Progenitor cell of endocrine pancreas (in vitro differentiated cells): Measurements from ENCODE around the gene EFCAB5. TPM values are rescaled to one million over a fixed set of nuclear protein-coding genes. Genes with fewer than 3 reads are reported as not detected.

Source experiments
- DNase-seq: peaks from one replicate; pipeline ENCODE4 v3.0.0; 2021; ENCODE audit warnings: low spot score; ENCODE audit not compliant: unreplicated experiment
- H3K27ac Mint-ChIP-seq: 2 replicates; pipeline ENCODE4 v1.8.0; 2021; ENCODE audit warnings: mild to moderate bottlenecking, moderate library complexity, mixed read lengths
- H3K27me3 Mint-ChIP-seq: 2 replicates; pipeline ENCODE4 v1.8.0; 2021; ENCODE audit warnings: mixed read lengths
- H3K36me3 Mint-ChIP-seq: 2 replicates; pipeline ENCODE4 v1.8.0; 2022; ENCODE audit warnings: mixed read lengths; ENCODE audit not compliant: insufficient read depth
- H3K4me1 Mint-ChIP-seq: 2 replicates; pipeline ENCODE4 v1.8.0; 2021; ENCODE audit warnings: low read depth, mixed read lengths
- H3K4me3 Mint-ChIP-seq: 2 replicates; pipeline ENCODE4 v1.8.0; 2021; ENCODE audit warnings: low read depth, mild to moderate bottlenecking, moderate library complexity, mixed read lengths
- H3K9me3 Mint-ChIP-seq: 2 replicates; pipeline ENCODE4 v1.8.0; 2021; ENCODE audit warnings: low read depth, mixed read lengths
- total RNA-seq: library from RNA; stranded (reverse); gene quantifications from 2 replicates; pipeline ENCODE4 v1.2.1, GENCODE V29; 2021
- TF ChIP-seq, protein P1 (sequence below): fragments of 200-600 bp; sonication (generic); IDR thresholded peaks from one replicate; pipeline ENCODE4 v1.5.0; 2021; ENCODE audit warnings: antibody characterized with exemption, mild to moderate bottlenecking; ENCODE audit not compliant: unreplicated experiment

EFCAB5 gene
- total RNA-seq, 1 donor from 2014 or later, result not detected

DNA sequence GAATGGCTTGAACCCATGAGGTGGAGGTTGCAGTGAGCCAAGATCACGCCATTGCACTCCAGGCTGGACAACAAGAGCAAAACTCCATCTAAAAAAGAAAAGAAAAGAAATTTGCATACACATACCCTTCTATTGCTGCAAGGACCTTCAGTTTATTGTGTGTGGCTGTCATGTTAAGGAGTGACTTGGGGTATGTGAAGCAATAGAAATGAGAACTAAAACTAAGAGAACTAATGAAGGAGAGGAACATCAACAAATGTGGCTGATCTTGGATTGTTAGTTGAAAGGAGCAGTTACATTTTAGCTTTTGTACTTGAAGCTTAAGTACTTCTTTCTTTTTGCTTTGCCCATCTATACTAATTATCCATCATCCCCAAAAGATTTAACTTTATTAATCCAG lies 162.5 kb downstream of the EFCAB5 start:
- H3K27me3 Mint-ChIP-seq, result no peaks in the 10 kb centered on the region
- H3K4me1 Mint-ChIP-seq, result peaks cover 4% of the 10 kb centered on the region
- no peaks in the 10 kb centered on the region for H3K9me3 Mint-ChIP-seq
- no peak overlapping the region for H3K4me3 Mint-ChIP-seq
- TF ChIP-seq, protein P1, sequence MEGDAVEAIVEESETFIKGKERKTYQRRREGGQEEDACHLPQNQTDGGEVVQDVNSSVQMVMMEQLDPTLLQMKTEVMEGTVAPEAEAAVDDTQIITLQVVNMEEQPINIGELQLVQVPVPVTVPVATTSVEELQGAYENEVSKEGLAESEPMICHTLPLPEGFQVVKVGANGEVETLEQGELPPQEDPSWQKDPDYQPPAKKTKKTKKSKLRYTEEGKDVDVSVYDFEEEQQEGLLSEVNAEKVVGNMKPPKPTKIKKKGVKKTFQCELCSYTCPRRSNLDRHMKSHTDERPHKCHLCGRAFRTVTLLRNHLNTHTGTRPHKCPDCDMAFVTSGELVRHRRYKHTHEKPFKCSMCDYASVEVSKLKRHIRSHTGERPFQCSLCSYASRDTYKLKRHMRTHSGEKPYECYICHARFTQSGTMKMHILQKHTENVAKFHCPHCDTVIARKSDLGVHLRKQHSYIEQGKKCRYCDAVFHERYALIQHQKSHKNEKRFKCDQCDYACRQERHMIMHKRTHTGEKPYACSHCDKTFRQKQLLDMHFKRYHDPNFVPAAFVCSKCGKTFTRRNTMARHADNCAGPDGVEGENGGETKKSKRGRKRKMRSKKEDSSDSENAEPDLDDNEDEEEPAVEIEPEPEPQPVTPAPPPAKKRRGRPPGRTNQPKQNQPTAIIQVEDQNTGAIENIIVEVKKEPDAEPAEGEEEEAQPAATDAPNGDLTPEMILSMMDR, result no peak
- DNase-seq, result no peak
- no peaks in the 10 kb centered on the region for H3K36me3 Mint-ChIP-seq
- no peak overlapping the region for H3K27ac Mint-ChIP-seq

DNA sequence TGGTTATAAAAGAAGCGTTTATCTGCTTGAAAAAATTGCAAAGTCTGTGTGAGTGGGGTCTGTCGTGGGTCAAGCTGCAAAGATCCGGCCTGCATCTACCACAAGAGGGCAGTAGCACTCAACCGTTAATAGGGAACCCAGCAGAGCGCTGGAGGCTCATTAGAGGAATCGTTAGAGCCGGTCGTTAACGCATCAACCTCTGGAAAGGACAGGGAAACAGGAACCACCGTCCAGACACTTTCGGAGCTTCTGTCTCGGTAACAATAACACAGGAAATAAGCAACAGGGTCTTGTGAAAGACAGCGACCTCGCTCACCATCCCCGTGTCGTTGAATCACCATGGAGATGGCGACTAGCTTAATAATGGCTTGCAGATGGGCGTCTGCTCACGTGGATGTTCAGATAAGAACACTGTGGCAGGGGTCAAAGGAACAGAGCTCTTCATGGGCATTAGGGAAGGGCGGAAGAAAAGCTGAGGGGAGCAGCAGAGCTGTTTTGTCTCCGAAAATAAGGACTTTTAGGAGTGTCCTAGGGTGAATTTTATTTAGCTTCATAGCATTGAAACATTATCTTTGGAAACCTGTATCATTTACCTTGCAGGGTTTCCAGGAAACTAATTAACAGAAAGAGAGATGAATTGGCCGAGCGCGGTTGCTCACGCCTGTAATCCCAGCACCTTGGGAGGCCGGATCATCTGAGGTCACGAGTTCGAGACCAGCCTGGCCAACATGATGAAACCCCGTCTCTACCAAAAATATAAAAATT lies 163.3 kb downstream of the EFCAB5 start:
- Mint-ChIP-seq H3K27me3 (no peaks in the 10 kb centered on the region), H3K4me1 (peaks cover 4% of the 10 kb centered on the region)

DNA sequence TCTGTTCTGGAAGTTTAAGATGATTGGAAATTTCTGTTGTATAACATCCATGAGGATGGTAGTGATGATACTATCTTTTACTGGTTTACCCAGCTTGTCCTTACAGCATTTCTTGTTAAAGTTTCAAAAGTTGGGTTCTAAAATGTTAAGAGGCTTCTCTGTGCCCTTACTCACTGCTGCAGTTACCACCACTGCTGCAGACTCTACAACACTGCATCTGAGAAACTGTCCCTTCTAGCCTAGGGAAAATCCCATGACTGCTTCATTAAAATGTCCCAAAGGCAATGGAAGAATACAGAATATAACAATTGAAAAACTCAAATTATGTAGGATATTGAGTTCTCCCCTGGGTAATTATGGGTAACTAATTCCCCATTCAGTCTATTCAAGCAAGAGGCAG lies 171.4 kb downstream of the EFCAB5 start:
- no peaks in the 10 kb centered on the region for H3K27me3 Mint-ChIP-seq
- no peak for DNase-seq
- H3K36me3 Mint-ChIP-seq, result no peaks in the 10 kb centered on the region
- H3K9me3 Mint-ChIP-seq, result no peaks in the 10 kb centered on the region
- H3K27ac Mint-ChIP-seq, result no peak overlapping the region
- H3K4me3 Mint-ChIP-seq, result no peak overlapping the region
- peaks cover 6% of the 10 kb centered on the region for H3K4me1 Mint-ChIP-seq
- TF ChIP-seq, protein P1, result no peak

More for the DNA sequence above, 163.3 kb downstream of the EFCAB5 start:
- Mint-ChIP-seq H3K36me3 (no peaks in the 10 kb centered on the region), H3K4me3 (peak overlapping the region; percentile 80), H3K9me3 (no peaks in the 10 kb centered on the region), H3K27ac (peak overlapping the region; percentile 91)
- peak; percentile 62 for DNase-seq
- TF ChIP-seq, protein P1, result peak; percentile 96

DNA sequence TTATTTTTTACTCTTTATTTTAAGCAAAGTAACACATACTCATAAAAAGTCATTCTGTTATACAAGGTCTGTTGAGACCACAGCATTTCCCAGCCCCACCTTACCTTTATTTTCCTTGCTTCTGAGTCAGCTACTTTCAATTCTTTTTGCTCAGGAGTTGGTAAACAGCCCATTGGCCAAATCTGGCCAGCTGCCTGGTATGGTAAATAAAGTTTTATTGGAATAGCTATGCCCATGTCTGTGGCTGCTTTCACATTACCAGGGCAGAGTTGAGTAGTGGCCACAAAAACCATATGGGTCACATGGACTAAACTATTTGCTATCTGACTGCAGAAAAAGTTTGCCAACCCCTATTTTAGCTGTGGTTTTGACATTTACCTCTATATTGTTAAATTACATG lies 171.8 kb downstream of the EFCAB5 start:
- Mint-ChIP-seq H3K27me3 (no peaks in the 10 kb centered on the region), H3K36me3 (no peaks in the 10 kb centered on the region), H3K4me3 (no peak overlapping the region), H3K4me1 (peaks cover 10% of the 10 kb centered on the region), H3K27ac (no peak overlapping the region), H3K9me3 (no peaks in the 10 kb centered on the region)
- TF ChIP-seq, protein P1, result no peak
- no peak for DNase-seq

DNA sequence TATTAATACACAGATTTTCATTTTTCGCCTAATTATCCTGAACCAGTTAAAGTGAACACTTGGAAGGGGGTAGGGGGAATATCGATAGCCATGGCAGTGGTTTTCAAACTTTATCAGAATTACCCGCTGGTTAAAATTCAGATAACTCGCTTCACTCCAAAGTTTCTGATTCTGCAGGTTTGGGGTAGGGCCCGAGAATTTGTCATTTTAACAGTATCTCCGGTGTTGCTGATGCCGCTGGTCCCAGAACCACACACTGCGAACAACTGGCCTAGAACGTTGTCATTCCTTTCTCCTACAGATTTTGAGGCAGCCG lies 174.9 kb downstream of the EFCAB5 start:
- peaks cover 15% of the 10 kb centered on the region for H3K4me1 Mint-ChIP-seq
- H3K9me3 Mint-ChIP-seq, result no peaks in the 10 kb centered on the region
- H3K4me3 Mint-ChIP-seq, result peak overlapping the region; percentile 97
- H3K27me3 Mint-ChIP-seq, result no peaks in the 10 kb centered on the region
- H3K27ac Mint-ChIP-seq, result peak overlapping the region; percentile 100
- no peak for DNase-seq
- peaks cover 7% of the 10 kb centered on the region for H3K36me3 Mint-ChIP-seq
- TF ChIP-seq, protein P1, result no peak
